HepG2 (cell line): ENCODE data around the gene DEDD2. TPM values are rescaled to one million over a fixed set of nuclear protein-coding genes. Genes with fewer than 3 reads are reported as not detected.

ENCODE experiments used
- AKNA ChIP-seq: sonication (generic); formaldehyde crosslinking; IDR thresholded peaks from 2 replicates; pipeline ENCODE4 v1.4.0; 2020; ENCODE audit warnings: missing genetic modification reagents, borderline replicate concordance
- CAMTA2 ChIP-seq: sonication (generic); formaldehyde crosslinking; IDR thresholded peaks from 2 replicates; pipeline ENCODE4 v1.4.0; 2020; ENCODE audit warnings: mild to moderate bottlenecking, missing genetic modification reagents, borderline replicate concordance
- CREBL2 ChIP-seq: sonication (generic); formaldehyde crosslinking; IDR thresholded peaks from 2 replicates; pipeline ENCODE4 v1.8.1; 2023; ENCODE audit warnings: missing genetic modification reagents, mild to moderate bottlenecking, borderline replicate concordance
- FOXK2 ChIP-seq: fragments of 450-650 bp; IDR thresholded peaks from 2 replicates; pipeline ENCODE4 v1.6.1; 2016
- HDAC2 ChIP-seq: sonication (generic); formaldehyde crosslinking; IDR thresholded peaks from 2 replicates; pipeline ENCODE4 v1.4.0; 2020; ENCODE audit warnings: missing genetic modification reagents
- HHEX ChIP-seq: IDR thresholded peaks from 2 replicates; pipeline ENCODE4 v1.6.1; 2016; ENCODE audit warnings: control low read depth
- HNRNPK ChIP-seq: fragments of 200-400 bp; formaldehyde crosslinking; IDR thresholded peaks from 2 replicates; pipeline ENCODE4 v1.6.1; 2018; ENCODE audit warnings: low read length, low read depth, moderate library complexity, mild to moderate bottlenecking; ENCODE audit not compliant: poor library complexity, severe bottlenecking
- KDM6A ChIP-seq: IDR thresholded peaks from 2 replicates; pipeline ENCODE4 v1.6.1; 2016; ENCODE audit warnings: low read depth
- MYPOP ChIP-seq: sonication (generic); formaldehyde crosslinking; IDR thresholded peaks from 2 replicates; pipeline ENCODE4 v1.8.1; 2023; ENCODE audit warnings: mild to moderate bottlenecking, moderate library complexity, missing genetic modification reagents
- PRDM15 ChIP-seq: sonication (generic); formaldehyde crosslinking; IDR thresholded peaks from 2 replicates; pipeline ENCODE4 v1.4.0; 2020; ENCODE audit warnings: missing genetic modification reagents
- RFXAP ChIP-seq: sonication (generic); formaldehyde crosslinking; IDR thresholded peaks from 2 replicates; pipeline ENCODE4 v1.4.0; 2020; ENCODE audit warnings: missing genetic modification reagents, borderline replicate concordance
- ZFP90 ChIP-seq: sonication (generic); formaldehyde crosslinking; IDR thresholded peaks from 2 replicates; pipeline ENCODE4 v1.8.0; 2022; ENCODE audit warnings: missing genetic modification reagents, mild to moderate bottlenecking, inconsistent platforms, borderline replicate concordance
- ZNF431 ChIP-seq: sonication (generic); formaldehyde crosslinking; IDR thresholded peaks from 2 replicates; pipeline ENCODE4 v1.9.0; 2022; ENCODE audit warnings: missing genetic modification reagents, low read depth, mild to moderate bottlenecking, borderline replicate concordance
- ZNF501 ChIP-seq: sonication (generic); formaldehyde crosslinking; IDR thresholded peaks from 2 replicates; pipeline ENCODE4 v1.5.1; 2020; ENCODE audit warnings: mild to moderate bottlenecking, moderate library complexity, missing genetic modification reagents
- ZNF777 ChIP-seq: sonication (generic); formaldehyde crosslinking; IDR thresholded peaks from 2 replicates; pipeline ENCODE4 v1.4.0; 2020; ENCODE audit warnings: missing genetic modification reagents
- ZNF839 ChIP-seq: sonication (generic); formaldehyde crosslinking; IDR thresholded peaks from 2 replicates; pipeline ENCODE4 v1.4.0; 2020; ENCODE audit warnings: missing genetic modification reagents, mild to moderate bottlenecking, borderline replicate concordance
- polyA plus RNA-seq, 8 experiments: library from polyadenylated mRNA; depleted of rRNA in 3 of 8; stranded (reverse) in 7 of 8; unstranded in 1 of 8; fragments of >200 nt; fragmentation: Illumina TruSeq in 4 of 8; extraction: Trizol in 4 of 8; gene quantifications; 2 replicates each; pipeline versions ENCODE4 v1.2.1 to v1.2.3, GENCODE V29; 2011 to 2016; ENCODE audit warnings: low read depth in 4 of 8, missing spikeins in 1 of 8, mixed read lengths in 1 of 8; ENCODE audit not compliant: insufficient read depth in 1 of 8
- total RNA-seq, 5 experiments: library from RNA; depleted of rRNA; stranded (reverse); fragments of >200 nt; fragmentation: Illumina TruSeq; extraction: Trizol; gene quantifications; 2 replicates each; pipeline ENCODE4 v1.2.3, GENCODE V29; 2016; ENCODE audit warnings: low read depth in 1 of 5

DEDD2 gene
- total and polyA plus RNA-seq, 2 of the 13 experiments (the other 11 are each of a cell fraction or from before 2014, with no cell fraction given): 19.2 to 24.7 TPM

- TF ChIP-seq PRDM15 (CRISPR knock-in tag) (peak; percentile 35; the same call in 1 of the 2 replicates), CAMTA2 (CRISPR knock-in tag) (0 out of 2 replicates have a peak, but pooled peaks have one; percentile 77), HNRNPK (no peak), HHEX (CRISPR knock-in tag) (no peak), FOXK2 (no peak), HDAC2 (CRISPR knock-in tag) (peak; percentile 39; the same call in 1 of the 2 replicates), AKNA (CRISPR knock-in tag) (no peak), RFXAP (CRISPR knock-in tag) (peak; percentile 52; the same call in 1 of the 2 replicates), ZNF777 (0 out of 2 replicates have a peak, but pooled peaks have one; percentile 12), CREBL2 (no peak; the same call in 1 of the 2 replicates), ZNF839 (CRISPR knock-in tag) (no peak), ZFP90 (CRISPR knock-in tag) (no peak; the same call in 1 of the 2 replicates), ZNF431 (CRISPR knock-in tag) (no peak), MYPOP (CRISPR knock-in tag) (0 out of 2 replicates have a peak, but pooled peaks have one; percentile 33), KDM6A (CRISPR knock-in tag) (no peak), ZNF501 (CRISPR knock-in tag) (peak; percentile 87)
These were observed at the start of gene DEDD2 (continued) for GRCh38 chr19:42217520-42218437.
